ENCODE data around the gene KNDC1. TPM values are rescaled to one million over a fixed set of nuclear protein-coding genes. Genes with fewer than 3 reads are reported as not detected.

The KNDC1 gene
- polyA plus RNA-seq, 4 donors = 0.37 to 18.6 TPM; not detected in 2

DNA sequence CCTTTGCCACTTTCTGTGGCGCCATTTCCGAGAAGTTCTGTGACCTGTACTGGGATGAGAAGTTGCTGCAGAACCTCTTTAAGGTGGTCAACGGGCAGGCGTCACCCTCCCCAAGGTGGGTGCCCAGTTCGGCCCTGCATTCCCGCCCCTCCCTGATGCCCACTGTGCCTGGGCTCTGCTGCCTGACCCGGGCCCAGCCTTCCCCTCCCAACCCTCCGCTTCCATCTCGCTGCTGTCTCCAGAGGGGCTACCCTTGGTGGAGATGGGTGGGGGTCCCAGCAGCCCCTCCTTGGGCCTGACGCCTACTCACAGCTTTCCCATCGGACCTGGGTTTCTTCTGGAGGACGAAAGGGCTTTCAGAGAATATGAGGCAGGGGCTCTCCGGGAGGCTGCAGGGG lies 39.5 kb downstream of the KNDC1 start:
- H3K4me1 ChIP-seq (ENCODE audit: control insufficient read depth in 3 of 3, insufficient read depth in 2 of 3, low read depth in 1 of 3, low read length in 2 of 3) = no peaks in the 10 kb centered on the region
- no peak overlapping the region for H3K4me3 ChIP-seq (ENCODE audit: low read depth in 1 of 3, low read length in 3 of 3)
- H3K27ac ChIP-seq (ENCODE audit: low read depth in 1 of 3, low read length in 2 of 3) = no peak overlapping the region
- H3K9me3 ChIP-seq (ENCODE audit: control insufficient read depth in 2 of 2, insufficient read depth in 1 of 2, low read depth in 1 of 2, low read length in 1 of 2) = no peaks in the 10 kb centered on the region
- H3K27me3 ChIP-seq (ENCODE audit: control insufficient read depth in 3 of 3, insufficient read depth in 3 of 3, low read length in 3 of 3) = no peaks in the 10 kb centered on the region
- no peak for DNase-seq
- 79 to 89% (median 86%) methylated on average over 13 of the region's 13 CpGs for WGBS, 3 donors
- H3K36me3 ChIP-seq (ENCODE audit: control insufficient read depth in 3 of 3, insufficient read depth in 2 of 3, low read depth in 1 of 3, low read length in 3 of 3) = peaks cover 0 to 38% (median 0%) of the 10 kb centered on the region in 3 donors
- FAIRE-seq = no peak

DNA sequence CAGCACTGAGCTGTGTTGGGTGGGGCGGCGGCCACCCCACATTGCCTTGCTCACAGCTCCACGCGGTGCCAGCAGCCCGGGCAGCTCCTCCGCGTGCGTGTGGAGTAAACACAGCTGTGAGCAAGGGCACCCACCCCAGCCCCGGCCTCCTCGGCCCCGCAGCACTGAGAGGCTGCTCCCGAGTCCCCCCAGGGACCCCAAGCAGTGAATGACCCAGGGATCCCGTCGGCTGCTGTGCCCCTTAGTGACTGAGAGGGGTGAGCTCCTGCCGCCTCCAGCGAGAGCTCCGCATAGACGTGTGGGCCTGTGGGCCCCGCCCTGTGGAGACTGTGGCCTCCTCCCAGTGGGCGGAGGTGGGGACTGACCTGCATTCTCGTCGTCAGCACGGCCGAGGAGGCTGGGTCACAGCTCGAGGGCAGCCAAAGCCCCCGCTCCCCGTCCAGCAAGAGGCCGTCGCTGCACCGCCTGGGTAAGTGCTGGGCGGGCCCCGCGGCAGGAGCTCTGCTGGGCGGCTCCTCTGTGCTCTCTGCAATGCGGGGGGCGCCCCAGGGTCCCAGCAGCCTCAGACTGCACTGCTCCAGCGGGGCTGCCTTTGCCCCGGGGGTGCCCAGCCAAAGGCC lies 40.1 kb downstream of the KNDC1 start:
- Histone ChIP-seq H3K4me1 (ENCODE audit: control insufficient read depth in 3 of 3, insufficient read depth in 2 of 3, low read depth in 1 of 3, low read length in 2 of 3) (no peaks in the 10 kb centered on the region), H3K4me3 (ENCODE audit: low read depth in 1 of 3, low read length in 3 of 3) (no peak overlapping the region), H3K27me3 (ENCODE audit: control insufficient read depth in 3 of 3, insufficient read depth in 3 of 3, low read length in 3 of 3) (no peaks in the 10 kb centered on the region), H3K27ac (ENCODE audit: low read depth in 1 of 3, low read length in 2 of 3) (no peak overlapping the region), H3K36me3 (ENCODE audit: control insufficient read depth in 3 of 3, insufficient read depth in 2 of 3, low read depth in 1 of 3, low read length in 3 of 3) (peaks cover 0 to 41% (median 0%) of the 10 kb centered on the region in 3 donors), H3K9me3 (ENCODE audit: control insufficient read depth in 2 of 2, insufficient read depth in 1 of 2, low read depth in 1 of 2, low read length in 1 of 2) (no peaks in the 10 kb centered on the region)
- WGBS, 3 donors = 50 to 63% (median 51%) methylated on average over 28 to 38 of the region's 38 CpGs
- no peak for DNase-seq
- no peak for FAIRE-seq

DNA sequence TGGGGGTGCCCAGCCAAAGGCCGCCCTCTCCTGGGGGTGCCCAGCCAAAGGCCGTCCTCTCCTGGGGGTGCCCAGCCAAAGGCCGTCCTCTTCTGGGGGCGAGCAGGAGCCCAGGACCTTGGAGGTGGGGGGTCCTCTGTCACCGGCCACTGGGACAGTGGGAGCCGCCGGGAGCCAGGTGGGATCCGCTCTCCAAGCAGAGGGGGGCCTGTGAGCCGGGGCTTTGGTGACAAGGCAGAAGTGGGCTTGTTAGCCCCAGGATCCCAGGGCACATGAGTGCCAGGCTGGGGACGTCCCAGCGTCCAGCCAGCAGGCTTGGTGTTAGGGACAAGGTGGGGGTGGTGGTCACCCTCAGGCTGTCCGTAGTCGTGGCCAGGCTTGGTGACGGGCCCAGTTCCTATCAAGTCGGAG lies 40.6 kb downstream of the KNDC1 start:
- H3K27me3 ChIP-seq (ENCODE audit: control insufficient read depth in 3 of 3, insufficient read depth in 3 of 3, low read length in 3 of 3) = no peaks in the 10 kb centered on the region
- WGBS, 3 donors = 81 to 92% (median 91%) methylated on average over 12 to 15 of the region's 15 CpGs
- DNase-seq (no peak), FAIRE-seq (no peak)
- H3K27ac ChIP-seq (ENCODE audit: low read depth in 1 of 3, low read length in 2 of 3) = no peak overlapping the region
- H3K36me3 ChIP-seq (ENCODE audit: control insufficient read depth in 3 of 3, insufficient read depth in 2 of 3, low read depth in 1 of 3, low read length in 3 of 3) = peaks cover 0 to 41% (median 0%) of the 10 kb centered on the region in 3 donors
- H3K9me3 ChIP-seq (ENCODE audit: control insufficient read depth in 2 of 2, insufficient read depth in 1 of 2, low read depth in 1 of 2, low read length in 1 of 2) = no peaks in the 10 kb centered on the region
- H3K4me1 ChIP-seq (ENCODE audit: control insufficient read depth in 3 of 3, insufficient read depth in 2 of 3, low read depth in 1 of 3, low read length in 2 of 3) = no peaks in the 10 kb centered on the region
- H3K4me3 ChIP-seq (ENCODE audit: low read depth in 1 of 3, low read length in 3 of 3) = no peak overlapping the region

DNA sequence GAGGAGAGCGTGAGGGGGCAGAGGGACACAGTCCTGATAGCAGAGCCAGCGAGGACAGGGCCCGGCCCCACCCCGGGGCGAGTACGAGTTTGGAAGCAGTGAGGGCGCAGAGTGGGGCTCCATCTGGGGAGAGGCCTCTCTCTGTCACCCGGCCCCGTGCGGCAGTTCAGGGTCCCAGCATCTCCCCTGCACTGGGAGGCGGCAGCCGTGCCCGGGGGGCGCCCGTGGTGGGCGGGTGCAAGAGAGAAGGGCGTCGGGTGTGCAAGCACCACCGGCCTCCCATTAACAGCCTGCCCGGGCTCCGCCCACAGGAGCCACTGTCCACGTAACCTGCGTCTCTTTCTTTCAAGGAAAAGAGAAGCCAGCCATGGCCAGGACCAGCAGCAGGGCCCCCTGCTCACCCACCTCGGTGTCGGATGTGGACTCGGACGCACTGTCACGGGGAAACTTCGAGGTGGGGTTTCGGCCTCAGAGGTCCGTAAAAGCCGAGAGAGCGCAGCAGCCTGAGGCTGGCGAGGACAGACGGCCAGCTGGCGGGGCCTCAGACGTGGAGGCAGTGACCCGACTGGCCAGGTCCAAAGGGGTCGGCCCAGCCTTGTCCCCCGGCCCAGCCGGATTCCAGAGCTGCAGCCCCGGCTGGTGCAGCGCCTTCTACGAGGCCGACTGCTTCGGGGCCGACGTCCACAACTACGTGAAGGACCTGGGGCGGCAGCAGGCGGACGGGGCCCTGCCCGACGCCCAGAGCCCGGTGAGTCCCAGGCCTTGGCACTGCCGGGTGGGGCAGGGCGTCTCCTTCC lies 41.3 kb downstream of the KNDC1 start:
- 76 to 89% (median 79%) methylated on average over 54 to 57 of the region's 57 CpGs for WGBS, 3 donors
- no peak for FAIRE-seq

DNA sequence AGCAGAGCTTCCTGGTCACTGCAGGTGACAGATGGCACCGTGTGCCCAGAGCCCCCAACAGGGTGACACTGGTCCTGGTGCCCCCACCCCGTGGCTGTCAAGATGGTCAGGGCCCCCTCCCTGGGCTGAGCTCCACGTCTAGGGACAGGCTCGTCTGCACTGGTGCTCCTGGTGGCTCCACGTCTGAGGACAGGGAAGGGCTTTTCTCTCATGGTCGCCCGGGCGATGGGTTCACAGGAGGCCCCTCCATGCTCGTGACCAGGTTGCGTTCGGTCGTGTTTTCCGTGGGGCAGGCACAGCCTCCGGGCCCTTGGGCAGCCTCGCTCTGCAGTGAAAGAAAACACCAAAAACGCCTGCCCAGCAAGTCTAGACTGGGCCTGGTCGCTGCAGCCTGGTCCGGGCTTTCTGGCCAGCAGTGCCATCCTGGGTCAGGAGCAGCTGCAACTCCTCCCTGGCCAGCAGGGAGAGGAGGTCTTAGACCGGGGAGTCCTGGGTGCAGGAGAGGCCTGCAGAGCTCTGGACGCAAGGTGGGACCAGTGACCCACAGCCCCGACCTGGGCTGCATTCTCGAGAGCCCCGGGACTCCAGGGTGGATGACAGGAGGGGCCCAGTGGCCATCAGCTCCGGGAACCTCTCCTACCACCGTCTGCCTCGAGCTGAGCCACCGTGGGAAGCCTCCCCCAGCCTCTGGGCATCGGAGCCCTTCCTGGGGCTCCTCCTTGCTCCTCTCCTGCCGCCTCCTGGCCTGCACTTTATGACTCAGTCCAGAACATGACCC lies 42.1 kb downstream of the KNDC1 start:
- H3K4me3 ChIP-seq (ENCODE audit: low read depth in 1 of 3, low read length in 3 of 3) = no peak overlapping the region
- no peak for FAIRE-seq
- WGBS, 3 donors = 63 to 78% (median 68%) methylated on average over 29 of the region's 29 CpGs

More for the DNA sequence above, 41.3 kb downstream of the KNDC1 start:
- Histone ChIP-seq H3K9me3 (ENCODE audit: control insufficient read depth in 2 of 2, insufficient read depth in 1 of 2, low read depth in 1 of 2, low read length in 1 of 2) (no peaks in the 10 kb centered on the region), H3K27me3 (ENCODE audit: control insufficient read depth in 3 of 3, insufficient read depth in 3 of 3, low read length in 3 of 3) (no peaks in the 10 kb centered on the region), H3K4me3 (ENCODE audit: low read depth in 1 of 3, low read length in 3 of 3) (no peak overlapping the region), H3K36me3 (ENCODE audit: control insufficient read depth in 3 of 3, insufficient read depth in 2 of 3, low read depth in 1 of 3, low read length in 3 of 3) (peaks cover 0 to 41% (median 0%) of the 10 kb centered on the region in 3 donors), H3K4me1 (ENCODE audit: control insufficient read depth in 3 of 3, insufficient read depth in 2 of 3, low read depth in 1 of 3, low read length in 2 of 3) (no peaks in the 10 kb centered on the region), H3K27ac (ENCODE audit: low read depth in 1 of 3, low read length in 2 of 3) (no peak overlapping the region)
- no peak for DNase-seq

DNA sequence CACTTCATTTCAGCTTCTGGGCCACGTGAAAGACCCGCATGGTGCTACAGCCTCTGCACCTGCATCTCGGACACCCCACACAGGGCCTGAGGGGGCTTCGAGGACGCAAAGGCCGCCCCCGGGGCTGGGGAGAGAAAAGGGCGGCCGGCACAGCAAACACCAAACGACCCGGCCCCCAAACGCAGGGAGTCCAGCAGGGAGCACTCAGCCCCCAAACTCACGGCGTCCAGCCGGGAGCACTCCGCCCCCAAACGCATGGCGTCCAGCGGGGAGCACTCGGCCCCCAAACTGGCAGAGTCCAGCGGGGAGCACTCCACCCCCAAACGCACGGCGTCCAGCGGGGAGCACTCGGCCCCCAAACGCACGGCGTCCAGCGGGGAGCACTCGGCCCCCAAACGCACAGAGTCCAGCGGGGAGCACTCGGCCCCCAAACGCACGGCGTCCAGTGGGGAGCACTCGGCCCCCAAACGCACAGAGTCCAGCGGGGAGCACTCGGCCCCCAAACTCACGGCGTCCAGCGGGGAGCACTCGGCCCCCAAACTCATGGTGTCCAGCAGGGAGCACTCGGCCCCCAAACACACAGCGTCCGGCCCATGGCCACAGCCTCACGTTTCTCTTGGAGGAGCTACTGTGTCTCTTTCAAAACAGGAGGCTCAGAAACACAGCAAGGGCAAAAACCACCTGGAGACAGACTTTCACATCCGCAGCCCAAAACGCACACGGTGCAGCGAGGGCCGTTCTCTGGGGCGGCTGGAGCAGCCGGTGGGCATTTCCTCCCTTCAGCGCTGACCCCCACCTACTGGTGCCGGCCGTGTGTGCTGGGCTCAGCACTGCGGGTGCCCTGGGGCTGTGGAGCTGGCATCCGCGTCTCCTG lies 43.0 kb downstream of the KNDC1 start:
- Histone ChIP-seq H3K27ac (ENCODE audit: low read depth in 1 of 3, low read length in 2 of 3) (no peak overlapping the region), H3K4me1 (ENCODE audit: control insufficient read depth in 3 of 3, insufficient read depth in 2 of 3, low read depth in 1 of 3, low read length in 2 of 3) (no peaks in the 10 kb centered on the region), H3K9me3 (ENCODE audit: control insufficient read depth in 2 of 2, insufficient read depth in 1 of 2, low read depth in 1 of 2, low read length in 1 of 2) (no peaks in the 10 kb centered on the region), H3K36me3 (ENCODE audit: control insufficient read depth in 3 of 3, insufficient read depth in 2 of 3, low read depth in 1 of 3, low read length in 3 of 3) (peaks cover 0 to 38% (median 0%) of the 10 kb centered on the region in 3 donors), H3K4me3 (ENCODE audit: low read depth in 1 of 3, low read length in 3 of 3) (no peak overlapping the region), H3K27me3 (ENCODE audit: control insufficient read depth in 3 of 3, insufficient read depth in 3 of 3, low read length in 3 of 3) (no peaks in the 10 kb centered on the region)
- DNase-seq = no peak
- FAIRE-seq = no peak
- 83 to 88% (median 83%) methylated on average over 54 to 62 of the region's 62 CpGs for WGBS, 3 donors

More for the DNA sequence above, 42.1 kb downstream of the KNDC1 start:
- Histone ChIP-seq H3K27me3 (ENCODE audit: control insufficient read depth in 3 of 3, insufficient read depth in 3 of 3, low read length in 3 of 3) (no peaks in the 10 kb centered on the region), H3K36me3 (ENCODE audit: control insufficient read depth in 3 of 3, insufficient read depth in 2 of 3, low read depth in 1 of 3, low read length in 3 of 3) (peaks cover 0 to 41% (median 0%) of the 10 kb centered on the region in 3 donors), H3K27ac (ENCODE audit: low read depth in 1 of 3, low read length in 2 of 3) (no peak overlapping the region), H3K9me3 (ENCODE audit: control insufficient read depth in 2 of 2, insufficient read depth in 1 of 2, low read depth in 1 of 2, low read length in 1 of 2) (no peaks in the 10 kb centered on the region), H3K4me1 (ENCODE audit: control insufficient read depth in 3 of 3, insufficient read depth in 2 of 3, low read depth in 1 of 3, low read length in 2 of 3) (no peaks in the 10 kb centered on the region)
- DNase-seq = no peak

DNA sequence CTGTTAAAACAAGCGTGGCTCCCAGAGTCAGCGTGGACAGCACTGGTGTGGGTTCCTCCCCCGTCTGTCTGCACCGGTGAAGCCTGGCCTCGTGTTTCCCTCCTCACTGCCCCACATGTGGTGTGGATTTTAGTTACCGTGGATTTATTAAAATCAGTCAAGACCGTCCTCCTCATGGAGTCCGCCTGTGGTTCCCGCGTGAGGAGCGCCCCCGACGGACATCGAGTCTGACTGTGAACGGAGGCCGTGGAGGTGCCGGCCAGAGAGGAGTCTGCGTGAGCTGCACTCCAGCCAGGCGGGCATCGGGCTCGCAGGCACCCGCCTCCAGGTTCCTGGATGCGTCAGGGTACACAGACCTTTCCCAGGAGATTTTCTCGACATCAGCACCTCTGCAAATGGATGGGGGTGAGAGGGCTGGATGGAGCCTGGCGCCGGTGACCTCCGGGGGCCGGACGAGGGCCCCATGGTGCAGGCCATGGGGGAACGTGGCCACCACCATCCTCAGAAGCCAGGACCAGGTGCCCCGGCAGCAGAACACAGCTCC lies 43.7 kb downstream of the KNDC1 start:
- H3K27ac ChIP-seq (ENCODE audit: low read depth in 1 of 3, low read length in 2 of 3) = no peak overlapping the region
- peaks cover 0 to 33% (median 0%) of the 10 kb centered on the region in 3 donors for H3K36me3 ChIP-seq (ENCODE audit: control insufficient read depth in 3 of 3, insufficient read depth in 2 of 3, low read depth in 1 of 3, low read length in 3 of 3)
- H3K4me1 ChIP-seq (ENCODE audit: control insufficient read depth in 3 of 3, insufficient read depth in 2 of 3, low read depth in 1 of 3, low read length in 2 of 3) = no peaks in the 10 kb centered on the region
- 85 to 89% (median 86%) methylated on average over 31 of the region's 31 CpGs for WGBS, 3 donors
- no peak for DNase-seq
- no peak overlapping the region for H3K4me3 ChIP-seq (ENCODE audit: low read depth in 1 of 3, low read length in 3 of 3)
- no peaks in the 10 kb centered on the region for H3K27me3 ChIP-seq (ENCODE audit: control insufficient read depth in 3 of 3, insufficient read depth in 3 of 3, low read length in 3 of 3)
- FAIRE-seq = no peak
- H3K9me3 ChIP-seq (ENCODE audit: control insufficient read depth in 2 of 2, insufficient read depth in 1 of 2, low read depth in 1 of 2, low read length in 1 of 2) = no peaks in the 10 kb centered on the region

Measured in small intestine (tissue), 7 donors.